Nucleus accumbens (tissue), 56 donors: Measurements from ENCODE around the gene SPATA3.

Experiments used
- DNase-seq, 56 donors: peaks; one replicate each; lab custom pipeline; 2025; lab: John Stamatoyannopoulos, UW

Gene SPATA3

GRCh38 chr2:231043796-231044195 lies 47.9 kb downstream of the SPATA3 start:
- DNase-seq, result no peak

- peak in 2 of 56 donors; percentile 30 to 47 for DNase-seq
Measured at GRCh38 chr2:231046916-231047273, 51.0 kb downstream of the SPATA3 start.

GRCh38 chr2:231047274-231047922 lies 51.5 kb downstream of the SPATA3 start:
- DNase-seq, result peak in 53 of 56 donors; percentile 32 to 89 (median 74)

GRCh38 chr2:231047923-231048915 lies 52.3 kb downstream of the SPATA3 start:
- DNase-seq, result peak in 7 of 56 donors; percentile 15 to 66 (median 51)

GRCh38 chr2:231049286-231050017 lies 53.5 kb downstream of the SPATA3 start:
- no peak for DNase-seq

- peak in 33 of 56 donors; percentile 20 to 75 (median 47) for DNase-seq
Measured at GRCh38 chr2:231050018-231050901, 54.3 kb downstream of the SPATA3 start.

- DNase-seq, result no peak
Measured at GRCh38 chr2:231051116-231051515, 55.2 kb downstream of the SPATA3 start.

- peak in 51 of 56 donors; percentile 41 to 89 (median 75) for DNase-seq
Measured at GRCh38 chr2:231052494-231053451, 56.9 kb downstream of the SPATA3 start.

- no peak for DNase-seq
Measured at GRCh38 chr2:231053846-231054245, 57.9 kb downstream of the SPATA3 start.

- peak in 55 of 56 donors; percentile 54 to 99 (median 89) for DNase-seq
Measured at GRCh38 chr2:231056453-231057416, 60.8 kb downstream of the SPATA3 start, which contains the start of gene PSMD1. Gene PSMD1 (plus strand): TSS chr2:231056867. CDS start chr2:231057026, 159 bp downstream.

GRCh38 chr2:231057590-231057989 lies 61.7 kb downstream of the SPATA3 start:
- DNase-seq, result no peak
